Measurements from ENCODE around the gene KDR.

Gene KDR

DNA sequence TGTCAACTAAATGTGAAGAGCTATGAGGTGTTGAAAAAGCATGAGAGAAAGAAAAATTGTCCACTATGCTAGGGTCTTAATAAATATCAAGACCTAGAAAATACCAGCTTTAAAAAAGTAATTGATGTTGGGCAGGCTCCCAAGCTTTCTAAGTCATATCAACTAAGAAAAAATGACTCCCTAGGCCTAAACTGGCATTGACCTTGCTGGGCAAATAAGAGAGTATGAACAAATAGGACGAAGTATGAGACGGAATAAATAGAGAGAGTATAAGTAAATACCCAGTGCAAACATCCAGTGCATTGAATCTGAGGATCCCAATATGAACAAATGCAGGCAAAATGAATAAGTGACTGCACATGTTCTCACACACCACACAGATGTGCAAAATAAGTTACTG is 3.2 kb downstream of the KDR start:
- DNase-seq, result no peak

DNA sequence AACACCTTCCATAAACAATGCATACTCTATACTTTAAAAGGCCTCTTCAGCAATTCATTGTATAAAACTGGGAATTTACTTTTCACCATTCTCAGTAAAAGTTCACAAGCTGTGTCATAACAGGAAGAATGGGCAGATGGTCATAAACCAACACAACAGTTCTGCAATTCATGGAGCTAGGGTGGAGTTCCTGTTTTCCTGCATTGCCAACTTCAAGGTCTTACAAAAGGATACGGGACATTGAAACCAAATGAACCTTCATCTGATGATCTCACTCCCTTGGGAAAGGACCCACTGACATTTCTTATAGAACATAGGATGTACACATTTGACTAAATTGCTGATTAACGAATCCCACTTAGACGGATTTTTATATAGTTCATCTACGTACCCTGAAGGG is 4.1 kb downstream of the KDR start:
- no peak for DNase-seq

GRCh38 chr4:55118397-55118796 is 7.0 kb downstream of the KDR start:
- no peak for DNase-seq

- DNase-seq, result no peak
Observed at GRCh38 chr4:55117511-55117910, 7.9 kb downstream of the KDR start.

DNA sequence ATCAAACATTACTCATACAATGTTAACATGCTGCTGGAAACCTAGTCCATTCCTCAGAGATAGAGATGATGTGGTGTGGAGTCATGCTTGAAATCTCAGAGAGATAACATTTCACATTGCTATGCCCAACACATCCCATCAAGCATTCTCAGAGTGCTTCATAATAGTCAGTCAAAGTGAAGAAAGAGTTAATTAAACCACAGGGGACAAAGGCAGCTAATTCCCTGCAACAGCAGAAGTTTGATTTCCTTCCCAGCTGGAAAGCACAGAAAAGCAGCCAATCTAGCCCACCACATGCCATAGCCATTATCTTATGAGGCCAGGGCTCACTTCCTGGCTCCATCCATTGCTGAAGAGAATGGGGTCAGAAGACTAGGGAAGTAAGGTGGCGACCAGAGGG is 8.9 kb downstream of the KDR start:
- DNase-seq, result no peak

DNA sequence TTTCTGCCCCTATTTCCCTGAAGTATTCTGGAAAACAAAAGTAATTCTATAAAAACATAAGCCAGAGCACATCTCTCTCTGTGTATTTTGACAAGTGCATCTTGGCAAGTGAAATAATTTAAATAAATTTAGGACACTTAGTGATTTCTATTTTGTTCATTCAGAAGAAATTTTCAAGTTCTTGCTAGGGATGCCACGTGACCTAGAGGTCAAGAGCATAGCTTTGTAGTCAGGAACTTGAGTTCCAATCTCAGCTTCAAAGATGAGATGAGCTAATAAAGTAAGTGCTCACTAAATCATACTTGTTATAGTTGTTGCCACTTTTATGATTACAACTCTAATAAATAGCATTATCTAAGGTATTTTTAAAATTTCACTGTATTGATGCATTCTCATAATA is 13.8 kb downstream of the KDR start:
- DNase-seq, result no peak

DNA sequence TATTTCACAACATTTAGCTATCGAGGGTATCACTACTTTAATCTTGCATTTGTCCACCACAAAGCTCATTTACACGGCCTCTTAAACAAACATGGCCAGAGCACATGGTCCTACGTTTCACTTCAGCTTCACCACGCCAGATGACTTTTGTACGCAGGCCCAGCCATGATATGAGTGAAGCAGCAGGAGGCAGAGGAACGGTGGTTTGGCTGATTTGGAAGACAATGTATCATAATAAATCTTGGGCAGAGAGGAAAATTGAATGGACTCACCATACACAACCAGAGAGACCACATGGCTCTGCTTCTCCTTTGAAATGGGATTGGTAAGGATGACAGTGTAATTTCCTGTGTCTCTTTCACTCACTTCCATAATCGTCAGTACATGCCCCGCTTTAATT is 15.3 kb downstream of the KDR start:
- no peak for DNase-seq

GRCh38 chr4:55107054-55107453 is 18.3 kb downstream of the KDR start:
- DNase-seq, result no peak

- no peak for DNase-seq
Observed at GRCh38 chr4:55103224-55103623, 22.2 kb downstream of the KDR start.

GRCh38 chr4:55099816-55100215 is 25.6 kb downstream of the KDR start:
- no peak for DNase-seq

DNA sequence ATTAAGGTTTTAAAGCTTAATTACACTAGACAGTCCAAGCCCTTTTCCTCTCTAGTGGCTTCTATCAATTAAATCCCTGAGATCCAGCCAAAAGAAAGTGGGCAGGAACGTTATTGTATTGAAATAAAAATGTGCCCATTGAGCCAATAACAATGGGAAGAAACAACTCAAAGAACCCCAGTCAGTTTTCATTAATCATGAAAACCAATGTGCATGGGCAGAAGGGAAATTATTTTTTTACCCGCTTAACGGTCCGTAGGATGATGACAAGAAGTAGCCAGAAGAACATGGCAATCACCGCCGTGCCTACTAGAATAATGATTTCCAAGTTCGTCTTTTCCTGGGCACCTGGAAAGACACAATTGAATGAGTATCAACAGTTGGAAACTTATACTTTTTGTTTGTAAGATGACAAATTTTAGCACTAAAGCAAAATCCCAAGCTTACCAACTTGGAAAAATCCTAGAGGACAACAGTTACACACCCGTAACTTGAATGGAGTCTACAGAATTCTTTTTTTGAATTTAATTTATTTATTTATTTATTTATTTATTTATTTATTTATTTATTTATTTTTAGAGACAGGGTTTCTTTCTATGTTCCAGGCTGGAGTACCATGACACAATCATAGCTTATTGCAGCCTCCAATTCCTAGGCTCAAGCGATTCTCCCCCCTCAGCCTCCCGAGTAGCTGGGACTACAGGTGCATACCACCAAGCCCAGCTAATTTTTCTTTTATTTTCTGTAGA is 26.8 kb downstream of the KDR start:
- no peak for DNase-seq

DNA sequence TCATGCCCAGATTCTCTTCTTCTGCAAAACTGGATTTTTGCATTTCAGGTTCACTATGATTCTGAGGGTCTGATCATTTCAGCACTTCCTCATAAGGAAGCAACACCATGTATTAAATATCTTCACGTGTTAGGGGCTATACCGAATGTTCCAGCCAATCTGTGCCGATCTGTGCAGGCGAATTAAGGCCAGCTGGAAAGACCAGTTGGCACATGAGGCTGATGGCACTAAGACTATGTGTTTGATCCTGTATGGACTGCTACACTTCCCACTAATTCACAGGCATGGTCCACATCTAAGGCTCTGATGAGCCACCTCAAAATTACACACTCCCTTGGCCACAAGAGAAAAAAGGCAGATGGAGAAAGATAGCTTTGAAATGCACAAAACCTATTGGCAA is 28.8 kb downstream of the KDR start:
- DNase-seq, result no peak

DNA sequence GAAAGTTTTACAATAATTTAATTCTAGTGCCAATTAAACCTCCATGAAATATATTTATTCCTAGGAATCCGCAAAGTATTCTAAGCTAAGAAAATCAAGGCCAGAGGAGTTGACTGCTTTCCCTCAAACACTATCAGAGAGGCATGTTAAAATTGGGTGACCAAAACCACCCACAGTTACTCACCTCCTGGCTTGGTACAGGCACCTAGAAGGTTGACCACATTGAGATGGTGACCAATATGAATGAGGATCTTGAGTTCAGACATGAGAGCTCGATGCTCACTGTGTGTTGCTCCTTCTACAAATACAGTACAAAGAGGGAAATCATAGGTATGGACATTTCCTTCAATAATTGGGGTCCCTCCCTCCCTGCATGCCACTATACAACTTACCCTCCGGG is 29.4 kb downstream of the KDR start:
- no peak for DNase-seq

- no peak for DNase-seq
Observed at GRCh38 chr4:55092504-55092903, 32.9 kb downstream of the KDR start.

GRCh38 chr4:55089916-55090315 is 35.5 kb downstream of the KDR start:
- DNase-seq, result no peak

DNA sequence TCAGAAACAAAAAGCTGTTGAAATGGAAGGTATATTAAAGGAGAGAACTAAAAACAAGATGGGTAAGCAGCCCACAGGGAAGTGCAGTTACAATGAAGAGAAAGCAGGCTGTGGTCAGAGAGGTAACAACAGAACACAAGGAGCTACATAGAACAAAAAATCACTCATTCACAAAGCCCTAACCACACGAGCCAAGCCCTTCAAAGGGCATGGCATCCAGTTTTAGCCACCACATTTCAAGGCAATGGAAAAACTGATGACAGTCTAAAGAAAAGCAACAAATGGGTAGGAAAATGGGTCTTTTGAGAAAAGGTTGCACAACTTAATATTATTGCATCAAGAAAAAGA is 37.5 kb downstream of the KDR start:
- no peak for DNase-seq

DNA sequence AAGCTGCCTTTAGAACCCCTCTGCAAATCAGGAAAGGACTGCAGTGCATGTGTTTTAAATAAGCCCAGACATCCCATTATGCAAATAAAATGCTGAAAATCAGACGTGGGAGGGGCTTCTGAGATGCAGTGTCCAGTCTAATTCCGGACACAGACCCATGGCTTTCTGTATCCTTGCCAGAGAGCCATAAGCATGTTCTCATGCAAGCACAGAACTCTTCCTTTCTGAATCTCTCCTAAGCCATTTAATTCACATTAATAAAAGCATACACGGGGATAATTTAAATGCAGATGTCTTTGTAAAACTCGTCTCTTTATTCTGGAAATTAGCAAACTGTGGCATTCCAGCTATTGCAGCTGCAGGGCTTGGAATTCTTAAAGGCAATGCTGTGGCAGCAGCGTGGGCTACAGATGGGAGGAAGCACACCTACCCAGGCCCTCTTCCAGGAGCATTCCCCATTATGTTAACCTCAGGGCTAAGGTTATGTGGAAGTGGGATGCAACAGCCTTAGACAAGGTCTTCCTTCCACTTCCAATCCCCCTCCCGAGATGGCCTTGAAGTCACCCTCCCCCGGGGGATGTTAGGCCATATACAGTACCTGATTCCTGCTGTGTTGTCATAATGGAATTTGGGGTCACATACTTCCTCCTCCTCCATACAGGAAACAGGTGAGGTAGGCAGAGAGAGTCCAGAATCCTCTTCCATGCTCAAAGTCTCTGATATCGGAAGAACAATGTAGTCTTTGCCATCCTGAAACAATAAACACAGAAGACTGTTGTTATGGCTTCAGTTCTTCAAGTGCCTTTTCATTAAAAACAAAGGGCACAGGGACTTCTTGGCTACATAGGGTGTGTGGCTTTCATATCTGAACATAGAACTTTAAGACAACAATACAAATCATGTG is 38.1 kb downstream of the KDR start:
- DNase-seq, result no peak

DNA sequence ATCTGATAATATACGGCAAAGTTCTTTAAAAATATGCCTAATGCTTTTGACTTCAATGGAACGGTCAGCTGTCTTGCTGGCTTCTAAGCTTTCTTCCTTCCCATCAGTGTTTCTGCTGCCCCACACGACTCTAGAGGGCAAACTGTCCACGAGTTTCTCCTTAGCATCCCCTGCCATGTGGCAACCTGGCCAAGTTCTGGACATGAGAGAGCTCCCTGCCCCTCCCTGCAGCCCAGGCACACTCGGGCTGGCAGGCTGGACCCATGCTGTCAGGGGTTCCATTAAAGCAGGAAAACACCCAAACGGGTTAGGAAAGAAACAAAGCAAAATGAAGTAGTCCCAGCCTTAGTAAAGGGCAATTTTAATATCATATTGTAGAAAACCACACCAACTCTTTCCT is 38.8 kb downstream of the KDR start:
- no peak for DNase-seq

DNA sequence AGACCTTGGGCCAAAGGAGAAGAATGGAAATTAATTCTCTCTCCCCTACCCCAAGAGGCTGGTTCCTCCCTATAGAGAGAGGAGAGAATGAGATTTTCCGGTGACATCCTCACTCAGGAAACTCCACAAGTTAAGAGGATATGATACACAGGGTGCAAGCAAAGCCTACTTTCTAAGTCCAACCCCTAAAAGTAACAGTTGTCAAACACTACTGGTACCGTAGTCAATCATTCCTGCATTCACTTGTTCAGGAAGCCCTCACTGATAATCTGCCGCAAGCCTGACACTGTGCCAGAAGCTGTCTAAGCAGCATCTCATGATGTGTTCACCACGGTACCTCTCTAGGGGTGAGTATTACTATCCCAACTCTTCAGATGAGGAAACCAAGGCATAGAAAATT is 41.7 kb downstream of the KDR start:
- DNase-seq, result no peak

- no peak for DNase-seq
Observed at GRCh38 chr4:55082756-55083155, 42.6 kb downstream of the KDR start.

DNA sequence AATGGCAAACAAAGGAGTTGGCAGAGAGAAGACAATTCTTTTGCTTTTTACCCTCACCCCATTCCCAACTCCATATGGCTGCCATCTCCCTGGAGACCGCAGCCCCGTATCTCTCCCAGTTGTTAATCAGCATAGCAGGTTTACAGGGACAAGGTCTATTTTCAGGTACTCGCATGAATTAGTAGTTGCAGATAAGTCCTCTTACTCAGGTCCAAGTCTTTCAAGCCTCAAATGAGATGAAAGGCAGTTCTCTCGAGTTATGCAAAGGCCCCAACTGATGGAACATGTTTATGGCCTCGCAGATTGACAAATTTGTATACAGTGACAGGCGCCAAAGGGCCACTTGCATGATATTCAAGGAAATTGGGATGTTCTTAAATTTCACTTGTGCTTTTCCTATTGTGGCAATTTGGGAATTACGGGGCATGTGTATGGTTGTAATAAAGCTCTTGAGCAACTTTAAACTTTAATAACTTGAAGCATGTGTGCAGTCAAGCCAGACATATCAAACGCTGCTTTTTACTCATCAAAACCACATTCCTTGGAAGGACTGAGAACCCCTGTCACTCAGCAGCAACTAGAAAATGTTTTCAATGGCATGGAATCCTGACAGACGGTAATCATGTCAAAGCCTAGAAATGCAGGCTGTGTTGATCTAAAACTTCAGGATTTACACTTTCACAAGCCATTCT is 45.1 kb downstream of the KDR start:
- no peak for DNase-seq

GRCh38 chr4:55079451-55080173 is 45.8 kb downstream of the KDR start:
- DNase-seq, result no peak

GRCh38 chr4:55078987-55079386 is 46.4 kb downstream of the KDR start:
- DNase-seq, result no peak
